Measurements from ENCODE around the gene GPI. TPM values are rescaled to one million over a fixed set of nuclear protein-coding genes. Genes with fewer than 3 reads are reported as not detected.
"Not testable (repeated sequence)": the region's sequence is repeated elsewhere in the genome, so short reads cannot be mapped to it uniquely, and the experiment has no call there.

The GPI gene
- polyA plus RNA-seq, 1 donor (not counting 4 experiments of a cell fraction or from before 2014, with no cell fraction given) = 123 TPM

GRCh38 chr19:34399886-34400285 is 34.9 kb downstream of the GPI start:
- no peak overlapping the region for H3K4me3 ChIP-seq (ENCODE audit: control insufficient read depth in 2 of 3, extremely low read depth in 1 of 3, insufficient read depth in 2 of 3, low read depth in 1 of 3, low read length in 3 of 3)
- dilution Hi-C loops (cut with MboI; ENCODE audit: extremely low pct_ligation_motif_present, low sequenced_read_pairs) = no loop called here
- peaks cover 6% of the 10 kb centered on the region for H3K79me2 ChIP-seq (ENCODE audit: control insufficient read depth, insufficient read depth, low read length)
- H3K27me3 ChIP-seq (ENCODE audit: control insufficient read depth, extremely low read depth, insufficient read depth, low read length) = no peaks in the 10 kb centered on the region
- H3K9me1 ChIP-seq (ENCODE audit: control insufficient read depth, extremely low read depth, insufficient read depth, low read length) = no peaks in the 10 kb centered on the region
- peaks cover 1% of the 10 kb centered on the region for H3K4me1 ChIP-seq (ENCODE audit: control insufficient read depth, extremely low read depth, insufficient read depth, low read length)
- no peak for FAIRE-seq
- peaks cover 18 to 40% of the 10 kb centered on the region in 2 experiments for H3K36me3 ChIP-seq (ENCODE audit: control insufficient read depth in 2 of 2, extremely low read depth in 1 of 2, insufficient read depth in 2 of 2, low read length in 2 of 2)
- no peak for DNase-seq (ENCODE audit: low read depth, low spot score)
- TF ChIP-seq CTCF (optimal IDR thresholded peaks at IDR 0.05 in 1 of 3, IDR thresholded peaks at IDR 0.05 in 1 of 3, conservative IDR thresholded peaks at IDR 0.05 in 1 of 3; ENCODE audit: extremely low read depth in 1 of 3, insufficient read depth in 2 of 3, low read length in 3 of 3) (no peak), EZH2 (IDR thresholded peaks at IDR 0.05; ENCODE audit: low read length) (no peak)
- H3K4me2 ChIP-seq (ENCODE audit: control insufficient read depth, extremely low read depth, insufficient read depth, low read depth, low read length) = no peak overlapping the region
- H3K27ac ChIP-seq (ENCODE audit: control insufficient read depth, insufficient read depth, low read length) = no peak overlapping the region
- no peaks in the 10 kb centered on the region for H4K20me1 ChIP-seq (ENCODE audit: control insufficient read depth, extremely low read depth, insufficient read depth, low read length)
- no peaks in the 10 kb centered on the region for H3K9me3 ChIP-seq (ENCODE audit: control insufficient read depth, low read depth, low read length)
- H3K9ac ChIP-seq (ENCODE audit: control insufficient read depth, extremely low read depth, insufficient read depth, low read length) = no peak overlapping the region
- H2AFZ ChIP-seq (ENCODE audit: control insufficient read depth, low read length) = no peak overlapping the region

GRCh38 chr19:34400844-34401243 is 35.8 kb downstream of the GPI start:
- H3K27ac ChIP-seq (ENCODE audit: control insufficient read depth, insufficient read depth, low read length); H3K9ac ChIP-seq (ENCODE audit: control insufficient read depth, extremely low read depth, insufficient read depth, low read length); H3K79me2 ChIP-seq (ENCODE audit: control insufficient read depth, insufficient read depth, low read length); H3K4me2 ChIP-seq (ENCODE audit: control insufficient read depth, extremely low read depth, insufficient read depth, low read depth, low read length); H3K4me3 ChIP-seq (ENCODE audit: control insufficient read depth in 2 of 3, extremely low read depth in 1 of 3, insufficient read depth in 2 of 3, low read depth in 1 of 3, low read length in 3 of 3); H2AFZ ChIP-seq (ENCODE audit: control insufficient read depth, low read length); H3K4me1 ChIP-seq (ENCODE audit: control insufficient read depth, extremely low read depth, insufficient read depth, low read length); DNase-seq (ENCODE audit: low read depth, low spot score); H3K9me3 ChIP-seq (ENCODE audit: control insufficient read depth, low read depth, low read length); H4K20me1 ChIP-seq (ENCODE audit: control insufficient read depth, extremely low read depth, insufficient read depth, low read length); H3K27me3 ChIP-seq (ENCODE audit: control insufficient read depth, extremely low read depth, insufficient read depth, low read length); H3K9me1 ChIP-seq (ENCODE audit: control insufficient read depth, extremely low read depth, insufficient read depth, low read length); FAIRE-seq; dilution Hi-C loops (cut with MboI; ENCODE audit: extremely low pct_ligation_motif_present, low sequenced_read_pairs): not testable (repeated sequence)
- peaks cover 18 to 34% of the 10 kb centered on the region in 2 experiments for H3K36me3 ChIP-seq (ENCODE audit: control insufficient read depth in 2 of 2, extremely low read depth in 1 of 2, insufficient read depth in 2 of 2, low read length in 2 of 2)

GRCh38 chr19:34402074-34402600 is 37.1 kb downstream of the GPI start:
- H3K27ac ChIP-seq (ENCODE audit: control insufficient read depth, insufficient read depth, low read length) = no peak overlapping the region

More at GRCh38 chr19:34402074-34402600, 37.1 kb downstream of the GPI start:
- H3K4me3 ChIP-seq (ENCODE audit: control insufficient read depth in 2 of 3, extremely low read depth in 1 of 3, insufficient read depth in 2 of 3, low read depth in 1 of 3, low read length in 3 of 3) = no peak overlapping the region
- H3K9me3 ChIP-seq (ENCODE audit: control insufficient read depth, low read depth, low read length) = no peaks in the 10 kb centered on the region
- DNase-seq (ENCODE audit: low read depth, low spot score) (no peak), FAIRE-seq (no peak)
- peaks cover 12% of the 10 kb centered on the region for H3K79me2 ChIP-seq (ENCODE audit: control insufficient read depth, insufficient read depth, low read length)
- no peaks in the 10 kb centered on the region for H4K20me1 ChIP-seq (ENCODE audit: control insufficient read depth, extremely low read depth, insufficient read depth, low read length)
- no peak overlapping the region for H3K9ac ChIP-seq (ENCODE audit: control insufficient read depth, extremely low read depth, insufficient read depth, low read length)
- dilution Hi-C loops (cut with MboI; ENCODE audit: extremely low pct_ligation_motif_present, low sequenced_read_pairs) = no loop called here
- no peak for TF ChIP-seq EZH2 (IDR thresholded peaks at IDR 0.05; ENCODE audit: low read length)
- no peak for TF ChIP-seq CTCF (optimal IDR thresholded peaks at IDR 0.05 in 1 of 3, IDR thresholded peaks at IDR 0.05 in 1 of 3, conservative IDR thresholded peaks at IDR 0.05 in 1 of 3; ENCODE audit: extremely low read depth in 1 of 3, insufficient read depth in 2 of 3, low read length in 3 of 3)
- no peak overlapping the region for H3K4me2 ChIP-seq (ENCODE audit: control insufficient read depth, extremely low read depth, insufficient read depth, low read depth, low read length)
- H3K9me1 ChIP-seq (ENCODE audit: control insufficient read depth, extremely low read depth, insufficient read depth, low read length) = no peaks in the 10 kb centered on the region
- H3K27me3 ChIP-seq (ENCODE audit: control insufficient read depth, extremely low read depth, insufficient read depth, low read length) = no peaks in the 10 kb centered on the region
- peaks cover 3% of the 10 kb centered on the region for H3K4me1 ChIP-seq (ENCODE audit: control insufficient read depth, extremely low read depth, insufficient read depth, low read length)
- no peak overlapping the region for H2AFZ ChIP-seq (ENCODE audit: control insufficient read depth, low read length)
- peaks cover 12 to 25% of the 10 kb centered on the region in 2 experiments for H3K36me3 ChIP-seq (ENCODE audit: control insufficient read depth in 2 of 2, extremely low read depth in 1 of 2, insufficient read depth in 2 of 2, low read length in 2 of 2)
